H1 (cell line): ENCODE data around the gene ATP10D. TPM values are rescaled to one million over a fixed set of nuclear protein-coding genes. Genes with fewer than 3 reads are reported as not detected.

Experiments used
- CTCF ChIA-PET: fragments of 300-600 bp; sonication (Branson Sonifier 250); formaldehyde crosslinking; loops from one replicate; lab custom pipeline; 2021; ENCODE audit not compliant: partially characterized antibody; lab: Charles Lee
- POLR2A ChIA-PET: fragments of 300-600 bp; sonication (Branson Sonifier 250); formaldehyde crosslinking; loops from one replicate; lab custom pipeline; 2021; ENCODE audit warnings: inconsistent platforms; ENCODE audit not compliant: partially characterized antibody; lab: Charles Lee
- DNase-seq, 2 experiments: peaks; one replicate each; pipeline versions ENCODE4 v3.0.0 to v3.0.0-alpha.2; 2010 to 2022; ENCODE audit warnings: low spot score in 2 of 2, low read depth in 1 of 2, mixed read lengths in 1 of 2
- FAIRE-seq: peaks from 2 replicates; lab custom pipeline; 2011; peaks lifted over from hg19 to GRCh38; lab: Jason Lieb, UNC
- H2AFZ ChIP-seq: 2 replicates; pipeline ENCODE4 v1.8.1; 2012; ENCODE audit warnings: low read length, inconsistent platforms
- H2AK5ac ChIP-seq: 2 replicates; pipeline ENCODE4 v1.6.1; 2013; ENCODE audit warnings: low read depth, low read length
- H2BK120ac ChIP-seq: replicated peaks from 2 replicates; pipeline ENCODE3; 2013; ENCODE audit warnings: low read depth, low read length, inconsistent platforms
- H2BK12ac ChIP-seq: 2 replicates; pipeline ENCODE4 v1.6.1; 2013; ENCODE audit warnings: low read depth, low read length
- H2BK15ac ChIP-seq: 2 replicates; pipeline ENCODE4 v1.6.1; 2013; ENCODE audit warnings: low read length
- H2BK20ac ChIP-seq: 2 replicates; pipeline ENCODE4 v1.6.1; 2013; ENCODE audit warnings: low read length
- H2BK5ac ChIP-seq: 2 replicates; pipeline ENCODE4 v1.6.1; 2013; ENCODE audit warnings: low read depth, low read length
- H3K14ac ChIP-seq: 2 replicates; pipeline ENCODE4 v1.6.1; 2013; ENCODE audit warnings: inconsistent platforms; ENCODE audit not compliant: insufficient read length
- H3K18ac ChIP-seq: 2 replicates; pipeline ENCODE4 v1.6.1; 2013; ENCODE audit warnings: low read length; ENCODE audit errors: extremely low read depth
- H3K23ac ChIP-seq: 2 replicates; pipeline ENCODE4 v1.6.1; 2013; ENCODE audit warnings: inconsistent platforms; ENCODE audit not compliant: insufficient read length
- H3K23me2 ChIP-seq: 2 replicates; pipeline ENCODE4 v1.6.1; 2013; ENCODE audit warnings: low read depth, low read length
- H3K27ac ChIP-seq: 2 replicates; pipeline ENCODE4 v1.6.1; 2011; ENCODE audit warnings: low read depth, low read length, inconsistent platforms
- H3K27me3 ChIP-seq, 4 experiments: replicated peaks in 1 of 4; 1 replicate in 1 of 4; 2 replicates in 3 of 4; pipeline versions ENCODE4 v1.6.1 to v1.8.1; 2011 to 2013; ENCODE audit warnings: low read length in 3 of 4, mild to moderate bottlenecking in 3 of 4, inconsistent platforms in 2 of 4, mixed read lengths in 2 of 4, moderate library complexity in 1 of 4; ENCODE audit not compliant: control insufficient read depth in 3 of 4, insufficient read depth in 3 of 4; ENCODE audit errors: extremely low read depth in 1 of 4
- H3K36me3 ChIP-seq, 4 experiments: 2 replicates each; pipeline versions ENCODE4 v1.6.1 to v1.8.1; 2011 to 2013; ENCODE audit warnings: mild to moderate bottlenecking in 4 of 4, low read length in 3 of 4, moderate library complexity in 2 of 4, control low read depth in 1 of 4, inconsistent platforms in 1 of 4; ENCODE audit not compliant: insufficient read depth in 4 of 4, control insufficient read depth in 2 of 4
- H3K4ac ChIP-seq: replicated peaks from 2 replicates; pipeline ENCODE3; 2013; ENCODE audit warnings: low read length, low read depth, mixed read lengths, inconsistent platforms; ENCODE audit not compliant: insufficient read length
- H3K4me1 ChIP-seq, 4 experiments: replicated peaks in 1 of 4; 1 replicate in 1 of 4; 2 replicates in 3 of 4; pipeline versions ENCODE4 v1.6.1 to v1.8.1; 2011 to 2013; ENCODE audit warnings: low read length in 3 of 4, inconsistent platforms in 2 of 4, mixed read lengths in 1 of 4; ENCODE audit not compliant: insufficient read depth in 4 of 4, control insufficient read depth in 3 of 4
- H3K4me2 ChIP-seq, 2 experiments: 2 replicates each; pipeline versions ENCODE4 v1.6.1 to v1.8.1; 2011 to 2013; ENCODE audit warnings: low read depth in 2 of 2, low read length in 2 of 2, control low read depth in 1 of 2, inconsistent platforms in 1 of 2, mild to moderate bottlenecking in 1 of 2; ENCODE audit not compliant: insufficient read depth in 1 of 2
- H3K4me3 ChIP-seq, 4 experiments: fragments of 200-600, 300-600 bp in 1 of 4; sonication (generic), shearing (Covaris generic), sonication (Bioruptor Twin) in 1 of 4; 2 replicates each; pipeline versions ENCODE4 v1.5.1 to v1.8.1; 2011 to 2016; ENCODE audit warnings: low read length in 4 of 4, low read depth in 3 of 4, control low read depth in 2 of 4, inconsistent platforms in 2 of 4, mild to moderate bottlenecking in 2 of 4, mixed read lengths in 1 of 4, moderate library complexity in 1 of 4; ENCODE audit not compliant: insufficient read depth in 2 of 4; ENCODE audit errors: extremely low read depth in 1 of 4
- H3K56ac ChIP-seq: replicated peaks from 2 replicates; pipeline ENCODE3; 2013; ENCODE audit warnings: low read depth, mild to moderate bottlenecking, mixed read lengths, low read length, inconsistent platforms; ENCODE audit not compliant: insufficient read length
- H3K79me1 ChIP-seq: 2 replicates; pipeline ENCODE4 v1.6.1; 2013; ENCODE audit warnings: low read depth, low read length, control low read depth
- H3K79me2 ChIP-seq, 2 experiments: 2 replicates each; pipeline versions ENCODE4 v1.6.1 to v1.8.1; 2012 to 2013; ENCODE audit warnings: low read length in 2 of 2, mild to moderate bottlenecking in 2 of 2, inconsistent platforms in 1 of 2; ENCODE audit not compliant: insufficient read depth in 2 of 2, control insufficient read depth in 1 of 2
- H3K9ac ChIP-seq, 4 experiments: replicated peaks in 1 of 4; 1 replicate in 1 of 4; 2 replicates in 3 of 4; pipeline versions ENCODE4 v1.6.1 to v1.8.1; 2011 to 2013; ENCODE audit warnings: low read depth in 3 of 4, low read length in 3 of 4, control low read depth in 2 of 4, mild to moderate bottlenecking in 2 of 4, moderate library complexity in 2 of 4, inconsistent platforms in 1 of 4; ENCODE audit errors: extremely low read depth in 1 of 4
- H3K9me3 ChIP-seq, 2 experiments: 2 replicates each; pipeline versions ENCODE4 v1.6.1 to v1.8.1; 2012 to 2013; ENCODE audit warnings: mild to moderate bottlenecking in 2 of 2, moderate library complexity in 2 of 2, control low read depth in 1 of 2, inconsistent platforms in 1 of 2, low read depth in 1 of 2, low read length in 1 of 2, mixed read lengths in 1 of 2; ENCODE audit not compliant: insufficient read depth in 2 of 2
- H4K20me1 ChIP-seq, 2 experiments: replicated peaks in 1 of 2; 2 replicates each; pipeline versions ENCODE3 to v1.8.1; 2011 to 2013; ENCODE audit warnings: inconsistent platforms in 2 of 2, low read length in 2 of 2, mild to moderate bottlenecking in 1 of 2; ENCODE audit not compliant: insufficient read depth in 2 of 2, control insufficient read depth in 1 of 2
- H4K5ac ChIP-seq: 2 replicates; pipeline ENCODE4 v1.6.1; 2013; ENCODE audit warnings: low read length, low read depth, mixed read lengths, inconsistent platforms; ENCODE audit not compliant: insufficient read length
- H4K8ac ChIP-seq: 2 replicates; pipeline ENCODE4 v1.8.0; 2013; ENCODE audit warnings: mild to moderate bottlenecking, moderate library complexity, low read length, inconsistent platforms; ENCODE audit not compliant: insufficient read depth; ENCODE audit errors: extremely low read depth
- H4K91ac ChIP-seq: replicated peaks from 2 replicates; pipeline ENCODE3; 2013; ENCODE audit warnings: low read length, mixed read lengths, inconsistent platforms; ENCODE audit not compliant: insufficient read length
- CHD1 ChIP-seq: IDR thresholded peaks from 2 replicates; pipeline ENCODE4 v1.6.1; 2012; ENCODE audit warnings: low read depth, low read length, improper control_type of control experiment
- CTBP2 ChIP-seq: IDR thresholded peaks from 2 replicates; pipeline ENCODE4 v1.7.0; 2011; ENCODE audit warnings: borderline replicate concordance, mild to moderate bottlenecking, moderate library complexity, mixed read lengths, low read length; ENCODE audit not compliant: insufficient read depth, insufficient read length
- HDAC6 ChIP-seq: IDR thresholded peaks from one replicate; pipeline ENCODE4 v1.7.1; 2012; ENCODE audit warnings: low read depth, mild to moderate bottlenecking, inconsistent platforms, low read length, moderate library complexity
- SIRT6 ChIP-seq: IDR thresholded peaks from one replicate; pipeline ENCODE4 v1.7.1; 2012; ENCODE audit warnings: low read length, inconsistent platforms
- ZNF274 ChIP-seq: IDR thresholded peaks from 2 replicates; pipeline ENCODE4 v1.7.0; 2012; ENCODE audit warnings: low read length, borderline replicate concordance; ENCODE audit errors: extremely low read depth
- WGBS, 2 experiments: shearing (Covaris generic) in 1 of 2; methylation state at CpG; one replicate each; pipeline versions ENCODE4 v1.1.6 to v1.1.7; 2013 to 2015; ENCODE audit warnings: low lambda C conversion rate in 2 of 2, mixed read lengths in 2 of 2, inconsistent platforms in 1 of 2, low coverage in 1 of 2, missing lambda C conversion rate in 1 of 2; ENCODE audit not compliant: insufficient replicate concordance in 2 of 2, insufficient coverage in 1 of 2, insufficient read length in 1 of 2; ENCODE audit errors: extremely low coverage in 1 of 2, missing lambda C conversion rate in 1 of 2; 5-methylcytosine and 5-hydroxymethylcytosine counted together
- polyA plus RNA-seq, 7 experiments: library from polyadenylated mRNA; depleted of rRNA in 3 of 7; stranded (reverse) in 5 of 7; unstranded in 2 of 7; fragments of >200 nt in 5 of 7; fragments of 200-250 nt in 2 of 7; gene quantifications; 1 replicate in 5 of 7; 2 replicates in 1 of 7; 4 replicates in 1 of 7; pipeline versions ENCODE4 v1.2.1 to v1.2.3, GENCODE V29; 2011 to 2013; ENCODE audit warnings: missing spikeins in 2 of 7, mixed read lengths in 2 of 7
- total RNA-seq: library from RNA; stranded (reverse); fragmentation: NEBNext Ultra II Directional; extraction: Animal tissue kit (Norgen Biotek cat#: 25700); gene quantifications from 2 replicates; pipeline ENCODE4 v1.2.1, GENCODE V29; 2021

ATP10D gene
- total and polyA plus RNA-seq, 2 of the 8 experiments (the other 6 are each of a cell fraction or from before 2014, with no cell fraction given), result 2.9 to 5.9 TPM

DNA sequence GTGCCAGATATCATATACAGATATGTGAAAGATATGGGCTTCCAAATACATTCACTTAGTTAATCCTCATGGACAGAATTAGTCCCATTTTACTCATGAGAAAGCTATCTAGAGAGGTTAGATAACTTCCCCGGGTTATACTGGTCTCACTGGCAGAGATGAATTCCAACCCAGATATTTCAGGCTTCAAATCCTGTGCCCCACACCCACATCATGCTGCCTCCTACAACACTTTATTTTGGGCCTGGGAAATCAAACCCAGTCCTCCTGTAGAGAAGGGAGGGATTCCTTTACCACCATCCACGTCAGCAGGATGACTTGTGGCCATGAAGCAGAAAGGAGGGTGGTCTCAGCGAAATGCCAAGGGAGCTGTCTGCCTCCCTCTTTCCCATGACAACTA lies 113.8 kb downstream of the ATP10D start:
- no peaks in the 10 kb centered on the region for H3K9me3 ChIP-seq
- H3K23me2 ChIP-seq, result no peaks in the 10 kb centered on the region
- no peak overlapping the region for H3K18ac ChIP-seq
- H3K23ac ChIP-seq, result no peak overlapping the region
- no peak overlapping the region for H2BK20ac ChIP-seq
- DNase-seq, result no peak
- no peaks in the 10 kb centered on the region for H3K79me2 ChIP-seq
- CTCF ChIA-PET, result interaction anchor here (1.3 kb wide), 1 partner anchor 44 kb away, joined by 3 read pairs; no protein-coding TSS in a partner anchor
- no peaks in the 10 kb centered on the region for H3K27me3 ChIP-seq
- H4K5ac ChIP-seq, result no peak overlapping the region
- H3K4me3 ChIP-seq, result no peak overlapping the region
- H3K14ac ChIP-seq, result no peak overlapping the region
- no peak overlapping the region for H2BK15ac ChIP-seq
- H3K79me1 ChIP-seq, result no peaks in the 10 kb centered on the region
- no peaks in the 10 kb centered on the region for H3K36me3 ChIP-seq
- H2BK120ac ChIP-seq, result no peak overlapping the region
- H2BK12ac ChIP-seq, result no peak overlapping the region
- H3K4me1 ChIP-seq, result no peaks in the 10 kb centered on the region
- H3K9ac ChIP-seq, result no peak overlapping the region
- no peak overlapping the region for H3K27ac ChIP-seq
- H4K91ac ChIP-seq, result no peak overlapping the region
- H4K8ac ChIP-seq, result no peak overlapping the region
- WGBS, 2 experiments, result 87% methylated on average over 3 of the region's 3 CpGs; no CpG with 5 or more reads in 1 of the 2 experiments
- no peak overlapping the region for H2AK5ac ChIP-seq
- H2BK5ac ChIP-seq, result no peak overlapping the region
- no peak overlapping the region for H3K4me2 ChIP-seq
- H4K20me1 ChIP-seq, result no peaks in the 10 kb centered on the region
- H3K56ac ChIP-seq, result no peak overlapping the region
- no peak for FAIRE-seq
- no peak for TF ChIP-seq CHD1
- TF ChIP-seq HDAC6, result no peak
- no peak for TF ChIP-seq SIRT6
- TF ChIP-seq ZNF274, result no peak
- TF ChIP-seq CTBP2, result no peak
- POLR2A ChIA-PET, result no interaction called here
- H2AFZ ChIP-seq, result no peak overlapping the region
- H3K4ac ChIP-seq, result no peak overlapping the region
